Measurements from ENCODE around the gene ATXN7.

The ATXN7 gene

GRCh38 chr3:63874769-63875168, 11.1 kb downstream of the ATXN7 start:
- DNase-seq (ENCODE audit: low spot score), result no peak
- no peak for TF ChIP-seq CTCF (IDR thresholded peaks at IDR 0.05; ENCODE audit: extremely low read depth, missing control alignments)

GRCh38 chr3:63875510-63875909, 11.8 kb downstream of the ATXN7 start:
- no peak for TF ChIP-seq CTCF (IDR thresholded peaks at IDR 0.05; ENCODE audit: extremely low read depth, missing control alignments)
- DNase-seq (ENCODE audit: low spot score), result no peak

- no peak for TF ChIP-seq CTCF (IDR thresholded peaks at IDR 0.05; ENCODE audit: extremely low read depth, missing control alignments)
- DNase-seq (ENCODE audit: low spot score), result no peak
Observed at GRCh38 chr3:63876260-63876659, 12.6 kb downstream of the ATXN7 start.

GRCh38 chr3:63877737-63878393, 14.2 kb downstream of the ATXN7 start:
- DNase-seq (ENCODE audit: low spot score), result no peak
- TF ChIP-seq CTCF (IDR thresholded peaks at IDR 0.05; ENCODE audit: extremely low read depth, missing control alignments), result no peak

- no peak for DNase-seq (ENCODE audit: low spot score)
- no peak for TF ChIP-seq CTCF (IDR thresholded peaks at IDR 0.05; ENCODE audit: extremely low read depth, missing control alignments)
Observed at GRCh38 chr3:63878394-63879060, 14.9 kb downstream of the ATXN7 start.

DNA sequence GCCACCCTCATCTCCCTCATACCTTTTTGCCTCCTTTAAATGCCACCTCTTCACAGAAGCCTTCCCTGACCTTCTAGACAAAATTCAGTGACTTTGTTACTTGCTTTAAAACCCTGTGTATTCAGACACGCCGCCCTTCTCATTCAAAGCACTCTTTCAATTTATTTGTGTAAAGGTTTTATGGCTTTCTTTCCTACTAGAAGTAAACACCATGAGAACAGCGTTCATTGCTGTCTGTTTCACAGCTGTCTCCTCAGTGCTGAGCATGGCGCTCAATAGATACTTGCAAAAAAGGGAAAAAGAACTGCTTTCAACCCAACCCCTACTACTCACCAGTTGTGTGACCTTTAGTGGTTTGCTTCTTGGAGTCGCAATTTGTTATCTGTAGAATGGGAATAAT, 17.0 kb downstream of the ATXN7 start:
- DNase-seq (ENCODE audit: low spot score), result no peak
- TF ChIP-seq CTCF (IDR thresholded peaks at IDR 0.05; ENCODE audit: extremely low read depth, missing control alignments), result no peak

GRCh38 chr3:63886858-63887257, 23.2 kb downstream of the ATXN7 start:
- no peak for TF ChIP-seq CTCF (IDR thresholded peaks at IDR 0.05; ENCODE audit: extremely low read depth, missing control alignments)
- DNase-seq (ENCODE audit: low spot score), result no peak

Data from GM20000 (cell line).